Activated naive CD4-positive, alpha-beta T cell treated with anti-CD3 and anti-CD28 coated beads for 36 hours (primary cell): Measurements from ENCODE around the gene RBM19. TPM values are rescaled to one million over a fixed set of nuclear protein-coding genes. Genes with fewer than 3 reads are reported as not detected.

Experiments used
- CTCF ChIA-PET: fragments of 350-600 bp; sonication (Branson Sonifier 250); formaldehyde crosslinking; loops from one replicate; lab custom pipeline; 2021; ENCODE audit warnings: antibody characterized with exemption; lab: Charles Lee
- DNase-seq: peaks from one replicate; pipeline ENCODE4 v3.0.0-alpha.2; 2020
- H3K27ac Mint-ChIP-seq: one replicate; pipeline ENCODE4 v1.8.0; 2021; ENCODE audit warnings: mild to moderate bottlenecking, mixed read lengths
- H3K27me3 Mint-ChIP-seq: one replicate; pipeline ENCODE4 v1.8.0; 2021; ENCODE audit warnings: low read depth, mixed read lengths
- H3K36me3 Mint-ChIP-seq: one replicate; pipeline ENCODE4 v1.8.0; 2021; ENCODE audit warnings: low read depth, mixed read lengths
- H3K4me1 Mint-ChIP-seq: one replicate; pipeline ENCODE4 v1.8.0; 2021; ENCODE audit warnings: low read depth, mixed read lengths
- H3K4me3 Mint-ChIP-seq: one replicate; pipeline ENCODE4 v1.8.0; 2021; ENCODE audit warnings: mild to moderate bottlenecking, moderate library complexity, mixed read lengths
- H3K9me3 Mint-ChIP-seq: one replicate; pipeline ENCODE4 v1.8.0; 2021; ENCODE audit warnings: mixed read lengths
- intact Hi-C: fragments of 100-400 bp; cut with micrococcal nuclease; formaldehyde crosslinking; loops from one replicate; pipeline ENCODE4 v1.15.1; 2023
- total RNA-seq, 2 experiments: library from RNA; stranded (reverse); gene quantifications; one replicate each; pipeline ENCODE4 v1.2.3, GENCODE V29; 2021

The RBM19 gene, protein sequence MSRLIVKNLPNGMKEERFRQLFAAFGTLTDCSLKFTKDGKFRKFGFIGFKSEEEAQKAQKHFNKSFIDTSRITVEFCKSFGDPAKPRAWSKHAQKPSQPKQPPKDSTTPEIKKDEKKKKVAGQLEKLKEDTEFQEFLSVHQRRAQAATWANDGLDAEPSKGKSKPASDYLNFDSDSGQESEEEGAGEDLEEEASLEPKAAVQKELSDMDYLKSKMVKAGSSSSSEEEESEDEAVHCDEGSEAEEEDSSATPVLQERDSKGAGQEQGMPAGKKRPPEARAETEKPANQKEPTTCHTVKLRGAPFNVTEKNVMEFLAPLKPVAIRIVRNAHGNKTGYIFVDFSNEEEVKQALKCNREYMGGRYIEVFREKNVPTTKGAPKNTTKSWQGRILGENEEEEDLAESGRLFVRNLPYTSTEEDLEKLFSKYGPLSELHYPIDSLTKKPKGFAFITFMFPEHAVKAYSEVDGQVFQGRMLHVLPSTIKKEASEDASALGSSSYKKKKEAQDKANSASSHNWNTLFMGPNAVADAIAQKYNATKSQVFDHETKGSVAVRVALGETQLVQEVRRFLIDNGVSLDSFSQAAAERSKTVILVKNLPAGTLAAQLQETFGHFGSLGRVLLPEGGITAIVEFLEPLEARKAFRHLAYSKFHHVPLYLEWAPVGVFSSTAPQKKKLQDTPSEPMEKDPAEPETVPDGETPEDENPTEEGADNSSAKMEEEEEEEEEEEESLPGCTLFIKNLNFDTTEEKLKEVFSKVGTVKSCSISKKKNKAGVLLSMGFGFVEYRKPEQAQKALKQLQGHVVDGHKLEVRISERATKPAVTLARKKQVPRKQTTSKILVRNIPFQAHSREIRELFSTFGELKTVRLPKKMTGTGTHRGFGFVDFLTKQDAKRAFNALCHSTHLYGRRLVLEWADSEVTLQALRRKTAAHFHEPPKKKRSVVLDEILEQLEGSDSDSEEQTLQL
- total RNA-seq = 10 to 100 TPM; 89.0 to 96.2 TPM

DNA sequence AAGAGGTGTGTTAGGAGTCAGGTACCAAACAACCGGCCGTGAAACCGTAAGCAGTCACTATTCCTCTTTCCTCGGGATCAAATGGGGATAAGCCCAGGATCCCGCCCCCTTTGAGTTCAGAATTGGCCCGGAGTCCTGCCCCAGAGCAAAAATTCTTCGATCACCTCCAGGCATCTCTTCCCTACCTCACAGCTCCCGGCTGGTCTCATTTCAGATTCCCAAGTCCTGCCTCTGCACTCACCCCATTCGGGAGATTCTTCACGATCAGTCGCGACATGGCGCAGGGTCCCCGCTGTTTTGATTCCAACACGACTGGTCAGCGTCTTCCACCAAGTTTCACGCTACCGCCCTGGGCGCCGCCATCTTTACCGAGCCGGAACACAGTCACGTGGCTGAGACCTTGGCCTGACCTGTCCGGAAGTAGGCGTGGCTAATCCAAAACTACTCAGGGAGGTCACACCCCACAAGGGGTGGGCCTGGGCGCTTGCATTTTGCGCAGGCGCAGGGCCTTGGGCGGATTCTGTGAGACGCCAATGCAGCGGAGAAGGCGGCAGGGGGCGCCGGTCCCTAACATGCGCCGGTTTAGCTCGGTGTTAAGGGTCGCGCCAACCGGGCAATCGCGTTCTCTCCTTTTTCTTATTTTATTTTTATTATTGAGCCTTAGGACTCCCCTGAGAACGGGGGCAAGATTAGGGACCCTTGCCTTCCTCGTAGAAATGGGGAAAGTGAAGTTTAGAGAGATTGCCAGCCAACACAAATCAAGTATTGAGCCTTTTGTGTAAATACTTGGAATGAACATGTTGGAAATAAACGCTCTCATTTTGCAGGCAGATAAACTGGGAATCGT is at the start of gene RBM19:
TSS of gene RBM19 (minus strand) at position 375 of the 847 bp plus-strand sequence. CDS start at position 277, 98 bp downstream.
- Mint-ChIP-seq H3K27ac (peak within 1 kb of the TSS; percentile 91), H3K4me1 (peaks cover 52% of the 10 kb centered on the region), H3K27me3 (no peaks in the 10 kb centered on the region), H3K36me3 (peaks cover 18% of the 10 kb centered on the region), H3K9me3 (peaks cover 1% of the 10 kb centered on the region), H3K4me3 (peak within 1 kb of the TSS; percentile 100)
- CTCF ChIA-PET = interaction anchor here (0.6 to 1.3 kb wide), 7 partner anchors 9 to 1059 kb away, joined by 3 to 4 read pairs (median 3); no protein-coding TSS in a partner anchor
- intact Hi-C loops = loop anchor here (1.0 to 10.0 kb wide), 2 partner anchors 542 to 981 kb away; no protein-coding TSS in a partner anchor
- DNase-seq = peak; percentile 98

DNA sequence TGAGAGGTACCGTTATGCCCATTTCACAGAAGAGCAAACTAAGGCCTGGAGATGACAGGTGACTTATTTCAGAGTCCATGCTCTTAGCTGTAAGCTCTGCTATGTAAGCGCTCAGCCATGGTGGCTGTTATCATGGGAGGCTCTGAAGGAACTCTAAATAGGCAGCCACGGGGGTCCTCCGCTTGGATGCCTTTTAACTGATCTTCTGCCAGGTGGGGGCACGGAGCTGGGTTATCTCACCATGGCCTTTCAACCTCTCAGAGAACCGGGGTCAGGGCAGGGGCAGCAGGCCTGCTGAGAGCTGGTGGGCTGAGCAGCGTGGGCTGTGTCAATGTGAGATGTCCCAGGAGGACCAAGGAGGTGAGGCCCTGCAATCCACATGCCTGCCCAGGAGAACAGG is 49.7 kb upstream of the RBM19 start:
- no peaks in the 10 kb centered on the region for H3K9me3 Mint-ChIP-seq
- H3K4me1 Mint-ChIP-seq = no peaks in the 10 kb centered on the region
- intact Hi-C loops = no loop called here
- DNase-seq = no peak
- no peaks in the 10 kb centered on the region for H3K36me3 Mint-ChIP-seq
- no peak overlapping the region for H3K4me3 Mint-ChIP-seq
- CTCF ChIA-PET = interaction anchor here (2.5 kb wide), 1 partner anchor 35 kb away, joined by 10 read pairs; no protein-coding TSS in a partner anchor
- no peak overlapping the region for H3K27ac Mint-ChIP-seq
- H3K27me3 Mint-ChIP-seq = peaks cover 18% of the 10 kb centered on the region

GRCh38 chr12:114013575-114014345 is 47.6 kb upstream of the RBM19 start:
- no peak overlapping the region for H3K27ac Mint-ChIP-seq
- H3K4me1 Mint-ChIP-seq = no peaks in the 10 kb centered on the region
- CTCF ChIA-PET = no interaction called here
- H3K9me3 Mint-ChIP-seq = no peaks in the 10 kb centered on the region
- H3K4me3 Mint-ChIP-seq = no peak overlapping the region
- intact Hi-C loops = no loop called here
- no peak for DNase-seq
- peaks cover 19% of the 10 kb centered on the region for H3K27me3 Mint-ChIP-seq
- no peaks in the 10 kb centered on the region for H3K36me3 Mint-ChIP-seq

DNA sequence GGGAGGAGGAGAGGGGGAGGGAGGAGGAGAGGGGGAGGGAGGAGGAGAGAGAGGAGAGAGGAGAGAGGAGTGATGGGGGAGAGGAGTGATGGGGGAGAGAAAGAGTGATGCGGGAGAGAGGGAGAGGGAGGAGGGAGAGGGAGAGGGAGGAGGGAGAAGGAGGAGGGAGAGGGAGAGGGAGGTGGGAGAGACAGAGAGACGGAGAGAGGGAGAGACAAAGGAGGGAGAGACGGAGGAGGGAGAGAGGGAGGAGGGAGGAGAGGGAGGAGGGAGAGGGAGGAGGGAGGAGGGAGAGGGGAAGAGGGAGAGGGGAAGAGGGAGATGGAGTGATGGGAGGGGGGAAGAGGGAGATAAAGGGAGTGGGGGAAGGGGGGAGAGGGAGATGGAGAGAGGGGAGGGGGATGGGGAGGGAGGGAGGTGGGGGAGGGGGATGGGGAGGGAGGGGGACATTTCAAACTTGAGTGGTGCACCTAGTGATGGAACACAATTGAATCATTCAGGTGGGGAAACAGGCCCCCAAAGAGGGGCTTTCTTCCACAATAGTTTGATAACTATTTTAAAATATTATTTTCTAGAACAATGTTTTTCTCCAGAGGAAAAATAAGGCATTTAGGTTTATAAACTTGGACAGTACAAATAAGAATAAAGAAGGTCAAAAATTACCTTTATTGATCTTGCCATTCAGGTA is 46.8 kb upstream of the RBM19 start:
- H3K27ac Mint-ChIP-seq = no peak overlapping the region
- H3K4me3 Mint-ChIP-seq = no peak overlapping the region
- CTCF ChIA-PET = no interaction called here
- intact Hi-C loops = no loop called here
- peaks cover 22% of the 10 kb centered on the region for H3K27me3 Mint-ChIP-seq
- no peak for DNase-seq
- no peaks in the 10 kb centered on the region for H3K36me3 Mint-ChIP-seq
- no peaks in the 10 kb centered on the region for H3K9me3 Mint-ChIP-seq
- no peaks in the 10 kb centered on the region for H3K4me1 Mint-ChIP-seq

DNA sequence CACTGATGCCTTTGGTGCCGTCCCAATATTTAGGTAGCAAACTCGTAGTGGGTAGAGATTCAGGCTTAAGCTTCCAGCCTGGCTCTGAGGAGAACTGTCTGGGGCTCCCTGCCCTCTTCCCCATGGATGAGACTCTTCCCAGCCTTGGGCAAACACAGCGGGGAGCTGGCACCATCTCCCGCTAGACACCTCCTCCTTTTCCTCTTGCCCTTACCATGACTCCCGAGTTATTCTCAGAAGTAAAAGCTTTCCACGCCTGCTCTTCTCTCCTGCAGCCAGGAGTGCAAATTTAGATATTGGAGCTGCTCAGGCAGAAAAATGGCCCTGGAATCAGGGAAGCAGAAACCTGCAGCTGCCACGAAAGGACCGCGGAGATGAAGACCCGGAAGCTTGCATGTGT is 45.6 kb upstream of the RBM19 start:
- Mint-ChIP-seq H3K4me1 (no peaks in the 10 kb centered on the region), H3K9me3 (no peaks in the 10 kb centered on the region), H3K27ac (no peak overlapping the region), H3K36me3 (no peaks in the 10 kb centered on the region), H3K4me3 (no peak overlapping the region), H3K27me3 (peaks cover 26% of the 10 kb centered on the region)
- CTCF ChIA-PET = no interaction called here
- no peak for DNase-seq
- intact Hi-C loops = no loop called here

DNA sequence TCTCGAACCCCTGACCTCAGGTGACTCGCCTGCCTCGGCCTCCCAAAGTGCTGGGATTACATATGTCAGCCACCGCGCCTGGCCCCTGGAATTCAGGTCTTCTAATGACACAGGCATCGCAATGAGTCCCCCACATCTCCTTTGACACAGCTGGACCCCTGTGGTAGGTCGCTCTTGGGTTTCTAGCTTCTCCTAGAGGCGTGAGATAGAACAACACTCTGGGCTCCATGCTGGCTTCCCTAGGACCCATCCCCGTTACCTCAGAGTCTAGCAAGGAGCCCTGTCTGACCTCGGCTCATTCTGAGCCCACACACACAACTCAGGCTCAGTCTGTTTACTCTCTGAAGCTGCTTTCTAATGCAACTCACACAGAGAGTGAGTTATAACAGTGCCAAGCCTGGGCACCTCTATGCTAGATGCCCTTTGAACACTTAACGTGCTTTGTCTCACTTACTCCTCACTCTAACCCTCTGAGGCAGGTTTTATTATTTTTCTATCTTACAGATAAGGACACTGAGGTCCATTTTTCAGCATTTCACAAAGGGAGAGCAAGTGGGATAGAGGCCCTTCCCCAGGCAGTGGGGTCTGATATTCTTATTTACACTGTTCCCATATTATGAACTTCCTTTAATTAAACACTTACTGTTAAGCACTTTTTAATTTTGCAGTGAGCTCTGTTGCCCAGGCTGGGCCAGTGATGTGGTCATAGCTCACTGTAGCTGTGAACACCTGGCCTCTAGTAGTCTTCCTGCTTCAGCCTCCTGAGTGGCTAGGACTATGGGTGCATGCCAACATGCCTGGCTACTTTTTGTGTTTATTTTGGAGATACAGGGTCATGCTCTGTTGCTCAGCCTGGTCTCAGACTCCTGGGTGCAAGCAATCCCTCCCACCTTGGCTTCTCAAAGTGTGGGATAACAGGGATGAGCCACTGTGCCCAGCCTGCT is 40.6 kb upstream of the RBM19 start:
- intact Hi-C loops = no loop called here
- CTCF ChIA-PET = interaction anchor here (0.5 to 1.2 kb wide), 2 partner anchors 26 to 582 kb away, joined by 3 read pairs; no protein-coding TSS in a partner anchor
- H3K4me3 Mint-ChIP-seq = no peak overlapping the region

GRCh38 chr12:114004402-114004801 is 38.3 kb upstream of the RBM19 start:
- Mint-ChIP-seq H3K27ac (no peak overlapping the region), H3K27me3 (peaks cover 20% of the 10 kb centered on the region), H3K4me3 (no peak overlapping the region), H3K9me3 (no peaks in the 10 kb centered on the region), H3K36me3 (no peaks in the 10 kb centered on the region), H3K4me1 (no peaks in the 10 kb centered on the region)
- CTCF ChIA-PET = no interaction called here
- no peak for DNase-seq
- intact Hi-C loops = no loop called here

More for the DNA sequence above, 40.6 kb upstream of the RBM19 start:
- no peaks in the 10 kb centered on the region for H3K36me3 Mint-ChIP-seq
- no peak for DNase-seq
- H3K27ac Mint-ChIP-seq = no peak overlapping the region
- H3K27me3 Mint-ChIP-seq = peaks cover 18% of the 10 kb centered on the region
- H3K9me3 Mint-ChIP-seq = no peaks in the 10 kb centered on the region
- H3K4me1 Mint-ChIP-seq = no peaks in the 10 kb centered on the region

DNA sequence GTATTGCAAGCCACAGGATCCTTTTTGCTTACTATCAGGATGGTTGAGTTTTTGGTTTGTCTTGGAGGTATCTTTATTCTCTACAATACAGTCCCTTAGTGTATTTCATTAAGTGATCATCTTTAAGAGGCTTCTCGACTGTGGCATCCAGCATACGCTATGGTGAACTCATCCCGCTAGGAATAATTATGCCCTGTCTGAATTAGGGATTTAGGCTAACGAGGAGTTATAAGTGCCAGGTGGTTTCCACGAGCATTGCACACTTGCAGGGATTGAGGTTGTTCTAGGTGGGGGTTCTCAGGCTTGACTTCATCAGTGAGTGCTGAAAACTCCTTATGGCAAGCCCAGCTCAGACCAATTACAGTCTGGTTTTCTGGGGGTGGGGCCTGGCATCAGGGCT is 37.2 kb upstream of the RBM19 start:
- Mint-ChIP-seq H3K27ac (no peak overlapping the region), H3K4me1 (no peaks in the 10 kb centered on the region), H3K9me3 (no peaks in the 10 kb centered on the region), H3K27me3 (peaks cover 12% of the 10 kb centered on the region), H3K36me3 (no peaks in the 10 kb centered on the region), H3K4me3 (no peak overlapping the region)
- DNase-seq = no peak
- intact Hi-C loops = no loop called here
- CTCF ChIA-PET = interaction anchor here (0.6 to 0.7 kb wide), 2 partner anchors 243 to 328 kb away, joined by 3 to 4 read pairs; no protein-coding TSS in a partner anchor

DNA sequence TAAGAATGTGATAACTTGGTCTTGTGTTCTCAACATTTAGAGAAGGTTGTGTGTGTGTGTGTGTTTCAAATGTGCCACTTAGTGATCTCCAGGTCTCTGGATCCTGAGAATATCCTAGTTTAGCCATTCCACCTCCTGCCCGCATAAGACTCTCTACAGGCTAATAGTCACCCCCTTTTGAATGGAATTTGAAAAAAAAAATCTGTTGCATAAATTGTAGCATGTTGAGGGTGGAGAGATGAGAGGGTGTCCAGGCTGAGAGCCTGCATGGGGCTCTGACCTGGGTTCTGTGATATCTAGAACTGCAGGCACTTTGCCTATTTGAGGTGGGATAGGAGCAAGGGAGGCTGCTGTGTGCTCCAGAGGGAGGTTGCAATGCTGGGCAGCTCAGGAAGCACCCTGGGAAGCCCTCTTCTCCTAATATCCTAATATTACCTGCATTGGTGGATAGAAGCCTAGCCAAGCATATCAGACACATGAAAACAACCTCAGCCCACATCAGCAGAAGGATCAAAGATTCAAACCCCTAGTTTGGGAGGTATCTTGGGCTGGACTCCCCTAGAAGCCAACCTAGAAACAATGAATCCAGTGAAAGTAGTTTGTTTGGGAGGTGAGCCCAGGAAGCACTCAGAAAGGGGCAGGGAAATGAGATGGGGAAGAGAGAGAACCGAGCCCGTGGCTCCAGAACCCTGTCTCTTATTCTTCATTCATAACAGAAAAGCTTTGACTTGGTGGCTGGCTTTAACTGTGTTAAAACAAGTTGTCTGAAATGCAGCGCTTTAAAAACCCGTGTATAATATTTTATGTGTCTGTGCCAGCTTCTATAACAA is 35.6 kb upstream of the RBM19 start:
- no peak for DNase-seq
- intact Hi-C loops = no loop called here
- Mint-ChIP-seq H3K36me3 (no peaks in the 10 kb centered on the region), H3K9me3 (no peaks in the 10 kb centered on the region), H3K27ac (no peak overlapping the region), H3K4me3 (no peak overlapping the region), H3K4me1 (no peaks in the 10 kb centered on the region), H3K27me3 (peaks cover 14% of the 10 kb centered on the region)
- CTCF ChIA-PET = no interaction called here
